HS-5 (cell line): ENCODE data around the gene SLC6A7.

Experiments used
- DNase-seq: peaks from one replicate; pipeline ENCODE4 v3.0.0-alpha.2; 2012; ENCODE audit warnings: low read depth

The SLC6A7 gene

DNA sequence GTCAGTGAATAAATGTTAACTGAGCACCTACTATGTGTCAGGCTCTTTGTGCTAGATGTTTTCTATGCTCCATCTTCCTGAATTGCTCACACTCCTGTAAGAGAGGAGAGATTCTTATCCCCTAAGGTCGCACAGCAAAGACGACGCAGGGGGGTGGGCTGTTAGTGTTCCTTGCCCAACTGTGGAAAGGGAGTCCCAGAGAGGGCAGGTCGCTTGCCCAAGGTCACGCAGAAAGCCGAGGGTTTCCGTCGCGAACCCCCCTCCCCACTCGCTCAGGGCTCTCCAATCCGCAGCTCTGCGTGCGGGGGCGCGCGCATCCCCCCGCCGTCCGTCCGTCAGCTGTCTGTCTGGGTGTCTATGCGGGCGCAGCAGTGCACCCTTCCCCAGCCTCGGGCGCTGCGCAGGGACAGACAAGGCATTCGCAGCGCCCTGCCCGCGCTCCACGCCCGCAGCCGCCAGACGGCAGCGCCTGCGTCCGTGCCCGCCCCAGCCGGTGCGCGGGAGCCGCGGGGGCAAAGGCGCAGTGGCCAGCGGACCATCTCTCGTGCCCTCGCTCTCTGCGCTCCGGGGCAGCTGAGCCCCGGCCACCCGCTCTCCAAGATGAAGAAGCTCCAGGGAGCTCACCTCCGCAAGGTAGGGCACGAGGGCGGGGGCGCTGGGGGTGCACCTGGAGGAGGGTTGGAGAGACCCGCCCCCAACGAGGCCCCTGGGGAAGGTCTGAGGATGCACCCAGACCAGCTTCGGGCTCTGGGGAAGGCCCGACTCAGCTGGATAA is at the start of gene SLC6A7:
Gene SLC6A7 (plus strand): TSS at position 335 of the 775 bp plus-strand sequence. CDS start 266 bp downstream, at position 601.
- no peak for DNase-seq

DNA sequence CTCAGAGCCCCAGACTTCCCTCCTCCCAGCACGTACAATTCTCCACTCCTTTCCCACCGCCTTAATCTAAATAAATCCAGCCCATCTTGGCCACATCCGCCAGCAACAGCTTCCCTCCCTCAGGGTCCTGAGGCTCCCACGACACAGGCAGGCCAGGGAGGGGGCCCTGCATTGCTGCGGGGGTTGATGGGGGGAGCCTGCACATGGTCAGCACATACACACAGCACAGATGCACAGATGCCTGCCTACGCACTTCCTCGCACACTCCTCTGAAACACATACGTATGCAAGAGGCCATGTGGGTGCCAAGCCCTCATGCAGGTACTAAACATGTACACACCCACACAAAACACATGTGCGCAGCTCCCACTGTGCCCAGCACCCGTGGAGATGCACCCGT is 49.0 kb upstream of the SLC6A7 start:
- no peak for DNase-seq

DNA sequence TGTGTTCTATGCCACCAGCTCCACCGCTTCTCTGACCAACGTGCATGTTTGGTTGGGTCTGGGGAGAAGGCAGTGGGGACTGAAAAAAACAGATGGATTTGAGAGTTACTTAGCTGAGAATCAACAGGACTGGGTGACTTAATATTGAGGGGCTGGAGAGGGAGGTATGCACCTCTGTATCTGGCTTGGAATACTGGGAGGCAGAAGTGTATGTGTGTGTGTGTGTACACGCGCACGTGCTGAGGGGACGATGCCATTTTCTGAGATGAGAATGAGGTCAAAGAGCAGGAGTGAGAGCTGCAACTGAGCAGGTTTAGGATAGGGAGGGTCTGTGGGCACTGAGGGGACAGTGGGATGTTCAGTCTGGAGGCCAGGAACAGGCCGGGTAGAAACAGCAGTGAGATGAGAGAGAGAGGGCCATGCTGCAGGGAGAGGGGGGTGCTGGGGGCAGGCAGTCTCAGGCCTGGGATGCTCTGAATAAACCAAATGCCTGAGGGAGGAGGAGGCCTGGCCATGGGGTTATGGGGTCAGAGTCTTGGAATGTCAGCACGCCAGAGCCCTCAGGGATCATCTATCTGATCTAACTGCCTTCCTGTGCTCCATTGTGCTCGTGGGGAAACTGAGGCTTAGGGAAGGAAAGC is 48.2 kb upstream of the SLC6A7 start:
- no peak for DNase-seq

DNA sequence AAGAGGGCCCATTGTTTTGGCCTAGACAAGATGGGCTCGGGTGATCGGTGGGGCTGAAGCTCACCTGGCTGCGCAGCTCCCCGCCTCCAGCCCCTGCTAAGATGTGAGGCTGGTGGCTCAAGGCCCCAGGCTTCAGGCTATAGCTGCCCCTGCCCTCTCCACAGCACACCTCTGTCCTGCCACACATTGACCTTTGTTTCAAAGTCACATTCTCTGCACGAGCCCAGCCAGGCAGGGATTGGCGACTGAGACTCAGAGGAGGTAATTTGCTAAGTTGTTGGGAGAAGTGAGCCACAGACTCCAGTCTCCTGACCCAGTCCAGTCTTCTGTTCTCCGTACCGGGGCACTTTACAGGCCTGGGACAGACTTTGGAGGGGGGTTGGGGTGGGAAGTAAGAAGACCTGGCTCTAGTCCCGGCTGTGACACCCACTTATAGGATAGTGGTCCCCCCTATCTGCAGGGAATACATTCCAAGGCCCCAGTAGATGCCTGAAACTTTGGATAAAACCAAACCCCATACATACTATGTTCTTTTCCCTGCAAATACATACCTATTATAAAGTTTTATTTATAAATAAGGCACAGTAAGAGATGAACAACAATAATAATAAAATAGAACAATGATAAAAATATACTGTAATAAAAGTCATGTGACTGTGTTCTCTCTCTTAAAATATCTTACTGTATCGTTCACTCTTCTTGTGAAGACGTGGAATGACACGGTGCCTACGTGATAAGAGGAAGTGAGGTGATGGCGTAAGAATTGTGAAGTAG is 47.5 kb upstream of the SLC6A7 start:
- no peak for DNase-seq

DNA sequence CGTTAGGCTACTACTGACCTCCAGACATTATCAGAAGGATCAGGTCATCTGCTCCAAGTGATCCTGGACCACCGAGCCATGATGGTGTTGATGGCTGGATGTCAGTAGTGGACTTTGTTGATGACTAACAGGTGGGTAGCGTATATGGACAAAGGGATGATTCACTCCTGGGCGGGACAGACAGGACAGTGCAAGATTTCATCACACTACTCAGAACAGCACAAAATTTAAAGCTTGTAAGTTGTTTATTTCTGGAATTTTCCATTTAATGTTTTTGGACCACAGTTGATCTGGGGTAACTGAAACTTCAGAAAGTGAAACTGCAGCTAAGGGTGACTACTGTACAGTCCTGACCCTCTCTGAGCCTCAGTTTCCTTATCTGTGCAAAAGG is 46.9 kb upstream of the SLC6A7 start:
- peak; percentile 84 for DNase-seq

DNA sequence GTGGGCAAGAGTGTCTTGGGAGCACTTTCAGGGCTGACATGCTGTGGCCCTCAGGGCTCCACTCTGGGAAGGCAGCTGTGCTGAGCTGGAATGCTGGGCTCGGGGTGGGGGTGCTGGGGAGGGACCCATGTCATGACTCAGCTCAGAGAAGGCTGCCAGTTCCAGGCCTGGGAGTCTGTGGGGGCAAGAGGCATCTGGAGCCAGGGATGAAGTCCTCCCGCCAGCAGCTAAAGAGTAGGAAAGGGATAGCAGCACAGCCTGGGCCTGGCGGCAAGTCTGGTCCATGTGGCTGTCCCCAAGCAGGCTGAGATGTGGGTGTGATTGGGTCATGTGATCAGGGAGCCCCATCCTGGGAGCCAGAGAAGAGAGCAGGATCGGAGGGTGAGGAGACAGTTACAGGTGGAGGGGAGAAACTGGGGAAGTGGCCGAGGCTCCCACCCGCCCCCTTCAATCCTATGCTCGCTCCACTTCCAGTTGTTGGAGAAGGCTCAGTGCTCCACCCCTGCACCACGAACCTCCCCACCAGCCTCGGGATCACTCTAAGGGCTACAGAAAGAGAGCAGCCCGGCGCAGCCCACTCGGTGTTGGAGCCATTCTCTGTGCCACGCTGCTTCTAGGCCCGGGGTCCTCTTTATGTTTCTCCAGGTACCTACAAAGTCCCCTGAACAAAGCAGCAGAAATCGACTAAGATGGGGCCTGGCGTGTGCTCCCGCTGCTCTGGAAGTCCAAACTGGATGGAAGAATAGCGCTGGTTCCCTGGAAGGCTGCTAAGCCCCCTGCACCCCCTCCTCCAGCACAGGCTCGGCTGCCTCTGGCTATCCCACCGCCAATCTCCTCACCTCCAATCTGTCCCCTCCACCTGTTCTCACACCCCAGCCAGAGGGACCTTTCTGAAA is 46.3 kb upstream of the SLC6A7 start:
- DNase-seq = peak; percentile 72

DNA sequence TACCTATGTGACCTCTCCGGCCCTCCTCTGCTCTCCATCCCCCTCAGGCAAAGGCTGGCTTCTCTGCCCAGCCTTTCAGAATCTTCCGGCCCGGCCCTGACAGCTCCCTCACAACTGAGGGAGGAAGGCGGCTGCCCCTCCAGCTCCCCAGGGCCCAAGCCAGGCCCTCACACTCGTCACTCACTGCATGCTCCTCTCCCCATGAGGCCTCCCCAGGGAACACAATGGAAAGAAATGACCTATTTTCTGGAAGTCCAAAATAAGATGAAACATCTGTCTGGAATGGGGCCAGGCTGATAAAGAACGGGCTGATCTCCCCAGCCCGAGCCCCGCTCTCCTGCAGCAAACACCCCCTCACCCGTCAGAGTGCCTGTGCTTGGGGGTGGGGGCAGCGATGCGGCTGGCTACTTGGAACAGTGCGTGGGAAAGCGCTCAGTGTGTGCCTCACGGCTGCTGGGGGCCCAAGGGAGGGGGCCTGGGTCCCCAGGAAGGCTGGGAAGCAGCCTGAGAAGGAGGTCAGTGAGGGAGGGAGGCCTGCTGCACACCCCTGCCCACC is 45.5 kb upstream of the SLC6A7 start:
- no peak for DNase-seq

DNA sequence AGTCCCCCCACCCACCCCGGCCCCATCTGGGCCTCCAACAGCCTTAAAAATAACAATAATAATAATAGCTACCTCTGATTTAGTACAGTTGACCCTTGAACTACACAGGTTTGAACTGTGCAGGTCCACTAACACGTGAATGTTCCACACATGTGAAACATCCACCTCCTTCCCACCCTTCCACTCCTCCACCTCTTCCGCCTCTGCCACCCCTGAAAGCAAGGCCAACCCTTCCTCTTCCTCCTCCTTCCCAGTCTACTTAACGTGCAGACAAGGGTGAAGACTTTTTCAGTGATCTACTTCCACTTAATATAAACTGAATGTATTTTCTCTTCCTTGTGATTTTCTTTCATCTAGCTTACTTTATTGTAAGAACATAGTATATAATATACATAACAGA is 45.0 kb upstream of the SLC6A7 start:
- no peak for DNase-seq

DNA sequence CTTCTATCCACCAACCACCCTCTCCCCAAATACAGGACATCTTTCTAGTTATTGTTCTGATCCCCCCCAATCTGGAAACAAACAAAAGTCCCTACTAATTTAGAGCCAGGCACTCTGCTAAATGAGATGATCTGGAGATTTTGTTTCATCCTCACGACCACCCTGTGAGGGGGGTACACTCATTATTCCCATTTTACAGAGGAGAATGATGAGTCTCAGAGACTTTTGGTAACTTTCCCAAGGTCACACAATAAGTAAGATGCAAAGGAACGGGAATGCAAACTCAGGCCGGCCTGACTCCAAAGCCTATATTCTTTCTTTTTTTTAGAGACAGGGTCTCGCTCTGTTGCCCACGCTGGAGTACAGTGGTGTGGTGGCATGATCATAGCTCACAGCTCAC is 43.6 kb upstream of the SLC6A7 start:
- DNase-seq = no peak

DNA sequence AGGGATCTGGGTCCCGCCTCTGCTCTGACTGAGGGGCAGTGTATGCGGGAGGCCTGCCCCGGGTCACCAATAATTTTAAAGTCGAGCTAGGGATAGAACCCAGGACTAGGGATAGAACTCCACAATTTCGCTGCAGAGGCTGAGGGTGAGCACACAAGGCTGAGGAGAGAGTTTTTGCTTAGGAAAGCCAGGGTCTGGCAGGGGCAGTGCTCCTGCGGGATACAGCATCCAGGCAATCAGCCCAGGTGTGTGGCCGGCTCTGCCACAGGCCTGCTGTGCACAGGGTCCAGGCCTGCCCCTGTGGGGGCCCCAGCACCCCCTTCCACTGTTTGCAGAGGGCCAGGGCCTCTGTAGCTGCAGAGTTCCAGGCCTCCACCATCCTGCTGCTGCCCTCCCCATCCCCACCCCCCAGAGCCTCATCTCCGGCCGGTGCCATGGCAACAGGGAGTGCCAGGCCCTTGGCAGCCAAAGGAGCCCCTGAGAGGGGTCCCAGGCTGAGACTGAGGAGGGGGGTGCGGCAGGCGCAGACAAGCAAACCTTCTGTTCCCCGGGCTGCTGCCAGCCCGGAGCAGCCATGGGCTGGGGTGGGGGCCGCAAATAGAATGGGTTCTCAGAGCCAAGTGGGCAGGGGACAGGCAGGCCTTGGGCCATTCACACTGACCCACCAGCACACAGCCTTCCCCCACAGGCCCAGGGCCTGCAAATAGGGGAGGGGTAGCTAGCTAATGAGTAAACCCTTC is 42.8 kb upstream of the SLC6A7 start:
- no peak for DNase-seq

DNA sequence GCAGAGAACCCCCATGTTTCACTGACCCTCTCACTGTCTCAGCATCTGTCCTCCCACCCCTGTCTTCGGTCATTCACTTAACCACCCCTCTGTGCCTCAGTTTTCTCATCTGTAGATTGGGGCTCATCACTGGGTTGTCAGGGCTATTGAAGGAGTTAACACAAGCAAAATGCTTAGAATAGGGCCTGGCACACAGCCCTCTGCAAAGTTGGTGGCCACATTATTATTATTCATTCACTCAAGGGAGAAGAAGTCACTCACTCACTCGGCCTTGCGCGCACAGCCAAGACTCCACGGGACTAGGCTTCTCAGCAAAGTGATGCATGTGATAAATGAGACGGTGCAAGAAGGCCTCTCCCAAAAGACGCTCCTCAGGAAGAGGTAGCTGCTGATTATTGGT is 42.2 kb upstream of the SLC6A7 start:
- DNase-seq = no peak

DNA sequence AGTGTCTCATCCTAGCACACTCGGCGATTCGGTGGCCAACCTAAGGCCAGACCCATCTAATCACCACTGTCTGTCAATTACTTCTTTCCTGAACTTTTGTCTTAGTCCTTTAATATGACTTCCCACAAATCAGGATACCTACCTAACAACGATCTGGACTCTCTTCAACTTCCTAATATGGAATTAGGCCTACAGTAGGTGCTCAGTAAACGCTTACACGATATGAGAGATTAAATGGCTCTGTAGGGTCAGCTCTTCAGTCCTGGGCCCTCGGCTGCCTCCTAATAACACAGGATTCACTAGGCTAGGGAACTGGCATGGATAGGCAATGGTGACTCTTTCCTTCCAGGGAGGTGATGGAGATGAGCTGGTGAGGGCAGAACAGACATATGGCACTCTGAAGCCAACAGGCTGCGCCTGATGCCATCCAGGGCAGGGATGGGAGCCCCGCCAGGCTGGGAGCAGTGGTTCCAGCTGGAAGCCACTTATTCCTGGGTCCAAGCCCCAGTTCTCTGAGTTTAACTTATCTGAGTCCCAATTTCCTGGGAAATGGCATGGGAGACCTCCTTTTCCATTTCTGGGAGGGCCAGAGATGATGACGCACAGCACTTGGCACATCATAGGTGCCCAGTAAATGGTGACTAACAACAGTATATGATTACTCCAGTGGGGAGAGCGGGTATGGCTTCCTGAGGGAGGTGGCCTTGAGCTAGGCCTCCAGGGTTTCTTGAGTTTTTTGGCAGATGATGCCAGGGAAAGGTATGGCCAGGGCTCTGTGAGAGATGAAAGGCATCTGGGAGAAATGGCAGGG is 41.5 kb upstream of the SLC6A7 start:
- DNase-seq = no peak

DNA sequence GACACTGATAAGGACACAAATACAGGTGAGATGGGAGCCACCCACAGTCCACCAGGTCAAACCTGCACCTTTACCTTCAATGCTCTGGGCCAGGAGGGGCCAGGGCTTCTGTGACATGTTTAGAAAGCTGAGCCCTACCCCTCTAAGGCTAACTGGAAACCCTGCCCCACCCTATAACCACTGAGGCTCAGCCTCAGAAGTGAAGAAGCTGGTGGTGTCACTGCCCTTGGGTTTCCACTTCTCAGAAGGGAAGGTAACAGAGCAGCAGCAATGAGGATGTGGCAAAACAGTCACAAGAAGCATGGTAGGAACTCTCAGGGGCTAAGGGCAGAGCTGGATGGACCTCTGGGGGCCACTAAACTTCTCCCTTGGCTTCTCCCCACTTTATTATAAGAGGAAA is 40.2 kb upstream of the SLC6A7 start:
- no peak for DNase-seq

DNA sequence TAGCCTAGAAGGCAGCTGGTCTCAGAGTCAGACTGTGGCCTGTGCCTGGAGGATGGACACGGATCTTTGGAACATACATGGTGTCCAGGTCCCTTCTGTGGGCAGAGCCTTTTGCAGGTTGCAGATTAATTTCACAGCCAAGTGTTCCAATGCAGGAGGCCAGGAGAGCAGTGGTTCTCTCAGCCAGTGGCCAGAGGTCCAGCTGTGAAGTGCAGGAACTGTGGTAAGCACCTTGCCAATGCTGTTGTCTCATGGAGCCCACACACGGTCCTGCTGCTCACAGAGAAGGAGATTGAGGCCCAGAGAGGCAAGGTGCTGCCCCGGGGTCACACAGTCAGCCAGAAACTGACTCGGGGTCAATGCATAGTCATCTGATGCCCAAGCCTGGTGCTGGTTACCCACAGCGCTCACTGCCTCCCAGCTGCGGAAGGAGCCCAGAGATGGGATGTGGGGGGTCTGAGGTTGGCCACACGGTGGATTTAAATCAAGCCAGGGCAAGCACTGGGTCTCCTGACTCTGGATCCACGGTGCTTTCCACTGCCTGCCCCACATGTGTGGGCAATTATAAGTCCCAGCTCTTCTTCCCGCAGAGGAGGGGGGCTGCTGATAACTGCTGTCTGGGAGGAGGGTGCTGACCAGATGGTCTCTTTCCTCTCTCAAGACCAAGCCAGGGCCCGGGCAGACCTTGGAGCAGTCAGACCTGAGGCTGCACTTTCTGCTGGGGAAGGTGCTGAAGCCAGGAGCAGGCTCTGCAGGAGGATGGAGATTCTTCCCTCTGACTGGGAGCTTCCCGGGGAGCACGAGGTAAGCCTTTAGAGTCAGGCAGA is 37.0 kb upstream of the SLC6A7 start:
- no peak for DNase-seq

DNA sequence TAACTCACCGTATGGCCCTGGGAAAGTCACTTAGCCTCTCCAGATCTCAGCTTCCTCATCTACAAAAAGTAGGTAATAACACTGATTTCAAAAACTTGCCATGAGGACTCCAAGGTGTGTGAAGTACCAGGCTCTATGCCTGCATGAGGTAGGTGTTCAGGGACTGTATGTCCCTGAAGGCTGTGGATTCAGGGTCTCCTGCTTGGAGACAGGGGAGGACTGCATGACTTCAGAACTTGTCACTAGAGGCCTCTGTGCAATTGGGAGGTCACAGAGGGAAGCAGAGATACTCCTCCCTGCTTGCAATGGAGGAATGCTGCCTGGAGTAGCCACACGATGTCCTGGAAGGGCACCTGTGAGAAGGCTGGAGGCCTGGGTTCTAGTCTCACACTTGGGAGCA is 36.4 kb upstream of the SLC6A7 start:
- no peak for DNase-seq

DNA sequence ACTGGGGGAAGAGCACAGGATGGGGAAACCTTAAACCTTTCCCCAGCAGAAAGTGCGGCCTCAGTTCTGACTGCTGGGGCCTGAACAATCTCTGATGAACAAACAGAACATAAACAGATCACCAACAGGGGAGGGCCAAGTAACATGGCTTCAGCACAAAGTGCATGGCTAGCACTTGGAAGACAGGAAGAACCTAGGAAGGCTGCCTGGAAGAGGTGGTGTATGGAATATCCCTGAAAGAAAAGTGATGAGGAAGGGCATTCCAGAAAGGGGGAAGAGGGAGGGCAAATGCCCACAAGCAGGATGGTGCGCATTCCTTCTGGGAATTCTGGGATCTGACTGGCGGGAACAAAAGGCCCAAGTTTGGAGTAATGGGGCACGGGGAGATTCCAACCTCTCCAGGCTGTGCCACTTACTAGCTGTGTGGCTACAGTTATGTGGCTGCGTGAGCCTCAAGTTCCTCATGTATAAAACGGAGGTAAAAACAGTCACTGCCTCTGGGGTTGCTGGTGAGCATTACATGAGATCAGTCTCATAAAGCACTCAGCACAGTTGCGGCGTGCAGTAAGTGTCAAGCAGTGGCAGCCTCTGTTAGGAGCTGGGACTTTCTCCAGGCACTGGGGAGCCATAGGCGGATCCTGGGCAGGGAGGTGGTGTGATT is 35.8 kb upstream of the SLC6A7 start:
- no peak for DNase-seq

DNA sequence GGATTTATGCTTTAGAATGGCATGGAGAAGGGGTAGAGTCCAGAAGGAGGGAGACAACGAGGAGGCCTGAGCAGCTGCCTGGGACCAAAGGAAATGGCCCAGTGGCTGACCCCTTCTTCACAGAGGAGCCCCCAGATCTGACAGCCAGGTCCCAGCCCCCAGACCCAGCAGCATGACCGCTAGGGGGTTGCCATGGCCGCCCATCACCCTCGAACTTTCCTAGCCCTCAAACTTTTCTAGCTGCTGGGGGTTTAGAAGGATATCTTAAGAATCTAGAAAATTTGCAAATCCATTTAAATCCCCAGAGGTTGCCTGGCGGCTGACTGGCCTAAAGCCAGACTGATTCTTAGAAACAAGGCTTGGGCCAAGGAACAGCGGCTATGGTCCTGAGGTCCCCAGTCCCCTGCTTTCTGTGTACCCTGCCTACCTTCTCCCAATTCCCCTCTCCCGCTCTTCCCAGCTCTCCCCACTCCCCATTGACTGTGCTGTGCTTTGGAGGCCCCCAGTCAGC is 35.2 kb upstream of the SLC6A7 start:
- DNase-seq = no peak

DNA sequence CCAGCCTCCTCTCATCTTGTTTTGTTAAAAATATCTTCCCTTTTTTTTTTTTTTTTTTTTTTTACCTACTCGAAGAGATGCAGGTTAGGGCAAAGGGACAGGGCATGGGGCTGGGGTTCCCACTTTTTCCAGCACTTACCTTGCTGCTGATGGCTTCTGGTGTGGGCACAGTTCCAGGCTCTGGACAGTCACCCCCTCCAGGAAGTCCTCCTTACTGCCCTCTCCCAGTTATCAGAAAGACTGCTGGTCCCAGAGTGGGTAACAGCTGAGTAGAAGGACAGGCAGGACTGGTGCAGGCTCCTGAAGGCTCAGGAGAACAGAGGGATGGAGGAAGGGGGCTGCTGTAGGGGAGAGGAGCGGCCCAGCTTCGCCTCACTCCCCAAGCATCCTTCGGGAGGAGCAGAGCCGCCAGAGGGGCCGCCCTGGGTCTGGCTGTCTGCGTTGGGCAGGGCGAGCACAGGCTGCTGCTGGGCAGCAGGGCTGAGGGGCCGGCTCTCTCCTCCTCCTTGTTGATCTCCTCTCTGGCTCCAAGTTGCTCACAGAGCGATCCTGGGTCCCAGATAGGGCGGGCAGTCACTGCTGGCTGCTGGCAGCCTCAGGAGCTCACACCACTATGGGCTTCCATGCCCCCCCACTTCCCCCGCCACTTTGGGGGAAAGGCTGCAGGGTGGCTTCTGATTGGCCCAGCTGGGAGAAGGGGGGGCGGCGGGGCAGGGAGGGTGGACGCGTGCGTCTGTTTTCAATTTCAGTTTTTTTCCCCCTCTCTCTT is 34.4 kb upstream of the SLC6A7 start, which contains the start of gene PDGFRB:
Gene PDGFRB (minus strand): TSS at position 588 of the 769 bp plus-strand sequence. CDS start 18,798 bp downstream, outside the sequence.
- no peak for DNase-seq
